LNCaP clone FGC (cell line): ENCODE data around the gene FEZF2.

ENCODE experiments used
- DNase-seq: peaks from one replicate; pipeline ENCODE4 v3.0.0-alpha.2; 2011; ENCODE audit warnings: low read depth
- H3K4me3 ChIP-seq: 2 replicates; pipeline ENCODE4 v1.5.1; 2011; ENCODE audit warnings: mild to moderate bottlenecking, low read depth, low read length, control low read depth
- TF ChIP-seq, protein P1 (sequence below): IDR thresholded peaks from 2 replicates; pipeline ENCODE4 v1.5.1; 2012; ENCODE audit warnings: mild to moderate bottlenecking; ENCODE audit not compliant: control insufficient read depth, insufficient read depth; ENCODE audit errors: extremely low read depth

FEZF2 gene

DNA sequence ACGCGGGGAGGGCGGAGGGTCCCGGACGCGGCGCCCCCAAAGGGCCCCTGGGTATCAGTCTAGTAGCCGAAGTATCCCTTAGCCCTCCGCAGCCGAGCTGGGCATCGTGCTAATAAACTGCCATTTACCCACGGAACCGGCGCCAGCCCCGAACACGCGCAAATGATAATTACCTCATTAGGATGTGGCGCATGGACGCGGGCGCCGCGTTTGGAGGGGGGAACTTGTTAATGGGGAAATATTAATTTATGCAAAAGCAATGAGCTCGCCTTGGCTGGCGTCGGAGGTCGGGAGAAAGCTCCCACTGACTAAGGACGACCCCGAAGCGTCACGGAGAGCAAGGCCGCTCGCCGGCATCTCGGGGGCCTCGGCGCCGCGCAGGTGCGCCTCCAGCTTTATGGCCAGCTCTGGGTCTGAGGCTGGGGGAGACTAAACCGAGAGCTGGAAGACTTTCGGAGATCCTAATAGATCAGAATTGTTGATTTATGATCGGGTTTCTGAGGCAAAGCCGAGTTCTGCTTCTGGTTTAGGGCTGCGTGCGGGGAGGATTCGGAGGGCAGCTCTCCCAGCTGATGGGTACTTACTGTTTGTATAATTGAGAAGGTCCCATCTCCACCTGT lies 474 bp upstream of the FEZF2 start:
- no peak for DNase-seq
- TF ChIP-seq, protein P1, sequence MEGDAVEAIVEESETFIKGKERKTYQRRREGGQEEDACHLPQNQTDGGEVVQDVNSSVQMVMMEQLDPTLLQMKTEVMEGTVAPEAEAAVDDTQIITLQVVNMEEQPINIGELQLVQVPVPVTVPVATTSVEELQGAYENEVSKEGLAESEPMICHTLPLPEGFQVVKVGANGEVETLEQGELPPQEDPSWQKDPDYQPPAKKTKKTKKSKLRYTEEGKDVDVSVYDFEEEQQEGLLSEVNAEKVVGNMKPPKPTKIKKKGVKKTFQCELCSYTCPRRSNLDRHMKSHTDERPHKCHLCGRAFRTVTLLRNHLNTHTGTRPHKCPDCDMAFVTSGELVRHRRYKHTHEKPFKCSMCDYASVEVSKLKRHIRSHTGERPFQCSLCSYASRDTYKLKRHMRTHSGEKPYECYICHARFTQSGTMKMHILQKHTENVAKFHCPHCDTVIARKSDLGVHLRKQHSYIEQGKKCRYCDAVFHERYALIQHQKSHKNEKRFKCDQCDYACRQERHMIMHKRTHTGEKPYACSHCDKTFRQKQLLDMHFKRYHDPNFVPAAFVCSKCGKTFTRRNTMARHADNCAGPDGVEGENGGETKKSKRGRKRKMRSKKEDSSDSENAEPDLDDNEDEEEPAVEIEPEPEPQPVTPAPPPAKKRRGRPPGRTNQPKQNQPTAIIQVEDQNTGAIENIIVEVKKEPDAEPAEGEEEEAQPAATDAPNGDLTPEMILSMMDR, result no peak
- no peak overlapping the region for H3K4me3 ChIP-seq

DNA sequence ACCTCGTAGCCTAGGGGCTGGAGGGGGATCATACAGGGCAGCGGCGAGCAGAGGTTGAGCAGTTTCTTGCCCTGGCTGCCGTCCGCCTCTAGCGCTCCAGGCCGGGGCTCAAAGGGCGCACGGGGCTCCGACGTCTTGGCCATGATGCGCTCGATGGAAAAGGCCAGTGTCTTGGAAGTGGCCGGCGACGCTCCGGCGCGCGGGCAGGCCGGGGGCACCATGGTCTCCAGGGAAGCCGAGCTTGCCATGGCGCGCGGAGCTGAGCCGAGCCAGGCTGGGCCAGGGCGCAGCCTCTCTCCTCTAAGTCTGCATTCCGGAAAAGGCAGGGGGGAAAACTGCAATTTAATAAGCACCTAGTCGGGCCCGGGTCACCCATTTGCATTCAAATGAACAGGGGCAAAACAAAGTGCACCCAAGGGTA lies 719 bp downstream of the FEZF2 start:
- TF ChIP-seq, protein P1, result no peak
- DNase-seq, result no peak
- no peak overlapping the region for H3K4me3 ChIP-seq

DNA sequence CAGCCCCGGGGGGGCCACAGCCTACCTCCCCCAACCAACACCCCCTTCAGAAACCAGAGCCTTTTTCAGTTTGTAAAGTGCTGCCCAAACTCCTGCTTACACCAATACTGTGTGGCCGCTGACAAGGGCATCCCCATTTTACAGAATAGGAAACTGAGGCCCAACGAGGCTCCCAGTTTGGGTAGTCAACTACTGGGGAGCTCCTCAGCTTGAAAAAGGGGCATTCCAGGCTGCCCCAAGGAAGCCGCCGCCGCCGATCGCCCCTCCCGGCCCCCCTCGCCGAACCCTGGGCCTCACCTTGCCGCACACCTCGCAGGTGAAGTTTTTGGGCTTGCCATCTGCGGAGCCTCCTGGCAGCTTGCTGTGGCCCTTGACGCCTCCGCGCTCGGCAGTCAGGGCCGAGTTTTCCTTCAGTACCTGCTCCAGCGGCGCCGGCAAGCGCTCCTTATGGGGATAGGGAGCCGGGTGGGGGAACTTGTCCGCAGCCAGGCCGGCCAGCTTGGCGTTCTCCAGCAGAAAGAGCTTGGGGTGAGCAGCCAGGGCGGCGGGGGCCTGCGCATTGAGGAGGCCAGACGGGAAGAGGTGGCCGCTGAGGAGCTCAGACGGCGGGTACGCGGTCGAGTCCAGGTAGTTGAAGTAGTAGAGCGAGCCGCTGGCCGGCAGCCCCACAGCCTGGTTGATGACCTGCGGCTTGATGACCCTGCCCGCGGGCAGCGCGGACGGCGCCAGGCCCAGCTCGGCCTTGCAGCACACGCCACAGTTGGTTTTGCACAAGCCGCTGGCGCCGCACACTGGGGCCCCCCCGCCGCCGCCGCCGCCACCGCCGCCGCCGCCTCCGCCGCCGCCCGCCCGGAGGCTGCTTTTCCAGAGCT lies 1.4 kb downstream of the FEZF2 start:
- H3K4me3 ChIP-seq, result no peak overlapping the region
- DNase-seq, result no peak
- TF ChIP-seq, protein P1, result no peak

DNA sequence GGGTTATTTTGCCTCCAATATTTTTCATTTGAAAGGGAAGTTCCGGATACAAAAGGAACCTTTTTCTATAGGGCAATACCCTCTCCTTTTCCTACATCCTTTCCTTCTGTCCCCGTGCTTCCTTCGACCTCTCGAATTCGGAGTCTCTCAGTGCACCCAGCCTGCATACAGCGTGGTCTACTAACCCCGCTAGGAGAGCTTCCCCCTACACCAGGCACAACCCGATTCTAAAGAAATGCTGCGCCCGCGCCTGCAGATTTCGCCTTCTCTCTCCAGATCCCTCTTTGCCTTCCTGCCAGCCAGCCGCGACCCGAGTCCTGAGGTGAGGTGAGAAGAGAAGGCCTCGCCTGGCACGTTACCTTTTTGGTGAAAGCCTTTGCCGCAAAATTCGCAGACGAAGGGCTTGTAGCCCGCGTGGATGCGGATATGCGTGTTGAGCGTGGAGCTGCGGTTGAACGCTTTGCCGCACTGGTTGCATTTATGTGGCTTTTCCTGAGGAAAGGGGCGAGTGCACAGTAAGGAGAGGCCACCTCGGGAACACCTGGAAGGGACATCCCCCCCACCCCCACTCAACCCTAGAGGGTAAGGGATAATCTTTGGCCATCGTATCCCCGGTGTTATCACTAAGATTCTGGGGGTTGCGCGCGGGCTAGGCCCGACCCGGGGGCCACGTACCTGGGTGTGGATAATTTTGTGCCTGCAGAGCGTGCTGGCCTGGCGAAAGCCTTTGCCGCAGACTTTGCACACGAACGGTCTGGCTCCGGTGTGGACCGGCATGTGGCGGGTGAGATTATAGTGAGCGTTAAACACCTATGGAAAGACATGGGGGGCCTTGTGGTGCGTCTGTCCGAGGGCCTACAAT lies 2.3 kb downstream of the FEZF2 start:
- TF ChIP-seq, protein P1, result no peak
- H3K4me3 ChIP-seq, result no peak overlapping the region

DNA sequence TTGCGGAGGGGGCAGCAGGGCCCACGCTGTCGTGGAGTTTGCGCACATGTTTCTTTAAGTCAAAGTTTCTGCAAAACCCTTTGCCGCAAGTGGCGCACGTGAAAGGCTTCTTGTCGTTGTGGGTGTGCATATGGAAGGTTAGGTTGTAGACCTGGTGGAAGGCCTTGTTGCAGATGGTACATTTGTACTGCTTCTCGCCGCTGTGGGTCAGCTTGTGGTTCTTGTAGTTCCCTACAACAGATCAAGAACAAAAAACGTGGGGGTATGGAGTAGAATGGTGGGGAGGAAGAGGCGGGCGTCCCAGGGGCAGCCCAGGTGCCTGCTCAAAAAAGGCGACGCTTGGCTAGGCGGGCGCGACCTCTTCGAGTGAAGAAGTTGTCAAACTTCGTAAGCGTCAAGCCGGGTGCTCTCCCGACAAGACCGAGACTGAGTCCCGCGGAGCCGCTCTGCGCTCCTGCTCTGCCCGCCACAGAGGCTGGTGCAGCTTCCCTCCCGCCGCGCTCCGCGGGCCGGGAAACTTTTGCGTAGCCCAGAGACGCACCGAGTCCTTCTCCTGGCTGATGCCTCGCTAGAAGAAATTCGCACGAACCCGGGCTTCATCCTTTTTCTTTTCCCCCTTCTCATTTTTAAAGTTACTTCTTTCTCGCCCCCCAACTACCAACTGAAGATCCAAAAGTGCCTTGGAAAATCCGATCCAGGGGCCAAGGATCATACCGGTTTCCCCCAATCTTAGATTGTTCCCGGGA lies 3.1 kb downstream of the FEZF2 start:
- TF ChIP-seq, protein P1, result no peak
- no peak for DNase-seq
- H3K4me3 ChIP-seq, result no peak overlapping the region

More for the DNA sequence above, 2.3 kb downstream of the FEZF2 start:
- DNase-seq, result no peak

DNA sequence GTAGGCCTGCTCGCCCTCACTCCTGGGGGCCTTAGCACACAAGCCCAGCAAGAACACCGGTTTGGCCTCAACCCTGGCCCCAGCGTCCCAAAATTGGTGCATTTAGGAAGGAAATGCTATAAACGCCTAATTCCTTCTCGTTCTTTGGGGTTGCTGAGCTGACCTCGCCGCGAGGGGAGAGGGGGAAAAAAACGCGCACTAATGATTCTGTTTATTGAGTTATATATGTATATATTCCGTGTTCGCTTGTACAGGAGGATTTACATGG lies 3.9 kb downstream of the FEZF2 start:
- TF ChIP-seq, protein P1, result no peak
- DNase-seq, result no peak
- no peak overlapping the region for H3K4me3 ChIP-seq
